Fibroblast of lung (primary cell): ENCODE data around the gene ETF1. TPM values are rescaled to one million over a fixed set of nuclear protein-coding genes. Genes with fewer than 3 reads are reported as not detected.

ENCODE experiments used
- DNase-seq, 2 donors: peaks; one replicate each; pipeline versions ENCODE4 v3.0.0 to v3.0.0-alpha.2; 2010; ENCODE audit warnings: low read depth in 2 of 2
- H2AFZ ChIP-seq: 2 replicates; pipeline ENCODE4 v1.5.1; 2012; ENCODE audit warnings: low read length, control low read depth, inconsistent platforms
- H3K27ac ChIP-seq: 2 replicates; pipeline ENCODE4 v1.5.1; 2011; ENCODE audit warnings: low read length, control low read depth; ENCODE audit not compliant: insufficient read depth
- H3K27me3 ChIP-seq: 2 replicates; pipeline ENCODE4 v1.5.1; 2011; ENCODE audit warnings: mild to moderate bottlenecking, low read length; ENCODE audit not compliant: control insufficient read depth, insufficient read depth
- H3K36me3 ChIP-seq: 2 replicates; pipeline ENCODE4 v1.5.1; 2011; ENCODE audit warnings: low read length; ENCODE audit not compliant: control insufficient read depth, insufficient read depth
- H3K4me1 ChIP-seq: 2 replicates; pipeline ENCODE4 v1.5.1; 2011; ENCODE audit warnings: low read length; ENCODE audit not compliant: control insufficient read depth, insufficient read depth; ENCODE audit errors: extremely low read depth
- H3K4me2 ChIP-seq: 2 replicates; pipeline ENCODE4 v1.5.1; 2011; ENCODE audit warnings: low read length, control low read depth; ENCODE audit not compliant: insufficient read depth; ENCODE audit errors: extremely low read depth
- H3K4me3 ChIP-seq, 4 experiments: fragments of 200-600 bp in 1 of 4; sonication (generic) in 1 of 4; replicated peaks in 1 of 4; 2 replicates each; pipeline ENCODE4 v1.5.1; 2011 to 2016; ENCODE audit warnings: low read length in 4 of 4, low read depth in 3 of 4, mild to moderate bottlenecking in 3 of 4, control low read depth in 2 of 4, inconsistent platforms in 1 of 4, mixed read lengths in 1 of 4; ENCODE audit not compliant: insufficient read depth in 1 of 4; ENCODE audit errors: control extremely low read depth in 1 of 4
- H3K79me2 ChIP-seq: 2 replicates; pipeline ENCODE4 v1.5.1; 2012; ENCODE audit warnings: mild to moderate bottlenecking, low read length, inconsistent platforms; ENCODE audit not compliant: control insufficient read depth, insufficient read depth
- H3K9ac ChIP-seq: 2 replicates; pipeline ENCODE4 v1.5.1; 2011; ENCODE audit warnings: mild to moderate bottlenecking, low read length, control low read depth; ENCODE audit not compliant: insufficient read depth
- H3K9me3 ChIP-seq: 2 replicates; pipeline ENCODE4 v1.5.1; 2012; ENCODE audit warnings: low read depth, low read length; ENCODE audit not compliant: control insufficient read depth, insufficient read depth
- H4K20me1 ChIP-seq: 2 replicates; pipeline ENCODE4 v1.5.1; 2011; ENCODE audit warnings: low read length; ENCODE audit not compliant: control insufficient read depth, insufficient read depth; ENCODE audit errors: extremely low read depth
- CTCF ChIP-seq, 2 donors: IDR thresholded peaks in 1 of 2; conservative IDR thresholded peaks in 1 of 2; 1 replicate in 1 of 2; 2 replicates in 1 of 2; pipeline ENCODE4 v1.5.1; 2011 to 2012; ENCODE audit warnings: low read length in 2 of 2, control low read depth in 1 of 2, inconsistent platforms in 1 of 2, low read depth in 1 of 2, mild to moderate bottlenecking in 1 of 2
- EZH2 ChIP-seq: IDR thresholded peaks from 2 replicates; pipeline ENCODE4 v1.5.1; 2012; ENCODE audit warnings: low read length, control low read depth, mild to moderate bottlenecking; ENCODE audit errors: missing control alignments
- polyA plus RNA-seq, 2 donors: library from polyadenylated mRNA; depleted of rRNA in 1 of 2; stranded (reverse) in 1 of 2; unstranded in 1 of 2; fragments of >200 nt; gene quantifications; 2 replicates each; pipeline ENCODE4 v1.2.1, GENCODE V29; 2011 to 2012; ENCODE audit warnings: missing spikeins in 1 of 2
- total RNA-seq: library from RNA; depleted of rRNA; stranded (reverse); fragments of >200 nt; gene quantifications from 2 replicates; pipeline ENCODE4 v1.2.1, GENCODE V29; 2014

The ETF1 gene
- total and polyA plus RNA-seq, 2 donors (not counting 1 experiment from before 2014, with no cell fraction given), result 94.0 to 118 TPM

GRCh38 chr5:138575194-138576015, 32.4 kb upstream of the ETF1 start, which contains the start of gene HSPA9:
HSPA9 (minus strand) TSS chr5:138575401; CDS start chr5:138575318, 83 bp downstream.
- no peaks in the 10 kb centered on the region for H3K27me3 ChIP-seq
- H2AFZ ChIP-seq, result peak within 1 kb of the TSS; percentile 87
- peaks cover 2% of the 10 kb centered on the region for H3K4me1 ChIP-seq
- no peaks in the 10 kb centered on the region for H3K9me3 ChIP-seq
- H3K36me3 ChIP-seq, result peaks cover 5% of the 10 kb centered on the region
- peak within 1 kb of the TSS; percentile 99 for H3K27ac ChIP-seq
- peaks cover 37% of the 10 kb centered on the region for H3K79me2 ChIP-seq
- H3K4me2 ChIP-seq, result peak within 1 kb of the TSS; percentile 94
- no peaks in the 10 kb centered on the region for H4K20me1 ChIP-seq
- peak; percentile 99 to 100 for DNase-seq
- TF ChIP-seq CTCF (conservative IDR thresholded peaks at IDR 0.05 in 1 of 2, IDR thresholded peaks at IDR 0.05 in 1 of 2; ENCODE audit: low read depth in 1 of 2, low read length in 2 of 2), result peak in 1 of 2 donors; percentile 4
- TF ChIP-seq EZH2, result no peak
- peak within 1 kb of the TSS; percentile 98 for H3K9ac ChIP-seq
- H3K4me3 ChIP-seq, result peak within 1 kb of the TSS; percentile 86 to 100 (median 99)

- H3K79me2 ChIP-seq, result peaks cover 40% of the 10 kb centered on the region
- H3K9ac ChIP-seq, result peak overlapping the region; percentile 98
- TF ChIP-seq CTCF (conservative IDR thresholded peaks at IDR 0.05 in 1 of 2, IDR thresholded peaks at IDR 0.05 in 1 of 2; ENCODE audit: low read depth in 1 of 2, low read length in 2 of 2) (no peak), EZH2 (no peak)
- DNase-seq, result no peak
- H2AFZ ChIP-seq, result no peak overlapping the region
- H3K4me3 ChIP-seq, result peak overlapping the region; percentile 86 to 100 (median 99)
- H3K27ac ChIP-seq, result peak overlapping the region; percentile 99
- peaks cover 2% of the 10 kb centered on the region for H3K4me1 ChIP-seq
- peak overlapping the region; percentile 94 for H3K4me2 ChIP-seq
- H3K36me3 ChIP-seq, result peaks cover 6% of the 10 kb centered on the region
- no peaks in the 10 kb centered on the region for H4K20me1 ChIP-seq
- no peaks in the 10 kb centered on the region for H3K9me3 ChIP-seq
- H3K27me3 ChIP-seq, result no peaks in the 10 kb centered on the region
Observed at GRCh38 chr5:138574744-138575193, 31.7 kb upstream of the ETF1 start.

- no peaks in the 10 kb centered on the region for H3K27me3 ChIP-seq
- DNase-seq, result peak in 1 of 2 donors; percentile 38
- no peak overlapping the region for H2AFZ ChIP-seq
- peak overlapping the region; percentile 98 for H3K9ac ChIP-seq
- H3K27ac ChIP-seq, result peak overlapping the region; percentile 99
- peaks cover 42% of the 10 kb centered on the region for H3K79me2 ChIP-seq
- H3K36me3 ChIP-seq, result peaks cover 8% of the 10 kb centered on the region
- peak overlapping the region; percentile 86 to 100 (median 99) for H3K4me3 ChIP-seq
- peaks cover 2% of the 10 kb centered on the region for H3K4me1 ChIP-seq
- TF ChIP-seq EZH2, result no peak
- no peak for TF ChIP-seq CTCF (conservative IDR thresholded peaks at IDR 0.05 in 1 of 2, IDR thresholded peaks at IDR 0.05 in 1 of 2; ENCODE audit: low read depth in 1 of 2, low read length in 2 of 2)
- no peaks in the 10 kb centered on the region for H3K9me3 ChIP-seq
- peak overlapping the region; percentile 94 for H3K4me2 ChIP-seq
- no peaks in the 10 kb centered on the region for H4K20me1 ChIP-seq
Observed at GRCh38 chr5:138573949-138574670, 31.1 kb upstream of the ETF1 start.
